ENCODE data around the gene UBXN7. TPM values are rescaled to one million over a fixed set of nuclear protein-coding genes. Genes with fewer than 3 reads are reported as not detected.
"Not testable (repeated sequence)": the region's sequence is repeated elsewhere in the genome, so short reads cannot be mapped to it uniquely, and the experiment has no call there.

Gene UBXN7
- total and polyA plus RNA-seq, 2 donors (not counting 1 experiment from before 2014, with no cell fraction given): 28.1 to 34.8 TPM

- Histone ChIP-seq H3K79me2 (ENCODE audit: control insufficient read depth, insufficient read depth, low read length) (no peaks in the 10 kb centered on the region), H3K9me3 (ENCODE audit: control insufficient read depth, insufficient read depth, low read depth, low read length) (no peaks in the 10 kb centered on the region), H3K4me2 (ENCODE audit: extremely low read depth, insufficient read depth, low read length) (no peak overlapping the region), H3K4me3 (replicated peaks in 1 of 4; ENCODE audit: control extremely low read depth in 1 of 4, insufficient read depth in 1 of 4, low read depth in 3 of 4, low read length in 4 of 4) (no peak overlapping the region), H3K27ac (ENCODE audit: insufficient read depth, low read length) (no peak overlapping the region), H3K4me1 (ENCODE audit: control insufficient read depth, extremely low read depth, insufficient read depth, low read length) (no peaks in the 10 kb centered on the region), H3K27me3 (ENCODE audit: control insufficient read depth, insufficient read depth, low read length) (no peaks in the 10 kb centered on the region), H4K20me1 (ENCODE audit: control insufficient read depth, extremely low read depth, insufficient read depth, low read length) (no peaks in the 10 kb centered on the region), H2AFZ (ENCODE audit: low read length) (no peak overlapping the region), H3K36me3 (ENCODE audit: control insufficient read depth, insufficient read depth, low read length) (no peaks in the 10 kb centered on the region), H3K9ac (ENCODE audit: insufficient read depth, low read length) (no peak overlapping the region)
- TF ChIP-seq EZH2 (IDR thresholded peaks at IDR 0.05; ENCODE audit: low read length, missing control alignments): no peak
- TF ChIP-seq CTCF (conservative IDR thresholded peaks at IDR 0.05 in 1 of 2, IDR thresholded peaks at IDR 0.05 in 1 of 2; ENCODE audit: low read depth in 1 of 2, low read length in 2 of 2): no peak
- no peak for DNase-seq (ENCODE audit: low read depth in 2 of 2)
Observed at GRCh38 chr3:196348698-196349097, 83.5 kb downstream of the UBXN7 start.

GRCh38 chr3:196344663-196345062, 87.6 kb downstream of the UBXN7 start:
- H3K9ac ChIP-seq (ENCODE audit: insufficient read depth, low read length): no peak overlapping the region
- no peak overlapping the region for H2AFZ ChIP-seq (ENCODE audit: low read length)
- no peaks in the 10 kb centered on the region for H3K79me2 ChIP-seq (ENCODE audit: control insufficient read depth, insufficient read depth, low read length)
- TF ChIP-seq EZH2 (IDR thresholded peaks at IDR 0.05; ENCODE audit: low read length, missing control alignments): no peak
- no peak for TF ChIP-seq CTCF (conservative IDR thresholded peaks at IDR 0.05 in 1 of 2, IDR thresholded peaks at IDR 0.05 in 1 of 2; ENCODE audit: low read depth in 1 of 2, low read length in 2 of 2)
- H3K36me3 ChIP-seq (ENCODE audit: control insufficient read depth, insufficient read depth, low read length): no peaks in the 10 kb centered on the region
- DNase-seq (ENCODE audit: low read depth in 2 of 2): no peak
- no peaks in the 10 kb centered on the region for H3K27me3 ChIP-seq (ENCODE audit: control insufficient read depth, insufficient read depth, low read length)
- H3K9me3 ChIP-seq (ENCODE audit: control insufficient read depth, insufficient read depth, low read depth, low read length): no peaks in the 10 kb centered on the region
- H3K4me3 ChIP-seq (replicated peaks in 1 of 4; ENCODE audit: control extremely low read depth in 1 of 4, insufficient read depth in 1 of 4, low read depth in 3 of 4, low read length in 4 of 4): no peak overlapping the region
- H4K20me1 ChIP-seq (ENCODE audit: control insufficient read depth, extremely low read depth, insufficient read depth, low read length): no peaks in the 10 kb centered on the region
- H3K27ac ChIP-seq (ENCODE audit: insufficient read depth, low read length): no peak overlapping the region
- H3K4me1 ChIP-seq (ENCODE audit: control insufficient read depth, extremely low read depth, insufficient read depth, low read length): no peaks in the 10 kb centered on the region
- no peak overlapping the region for H3K4me2 ChIP-seq (ENCODE audit: extremely low read depth, insufficient read depth, low read length)

- not testable (repeated sequence) for H3K79me2 ChIP-seq (ENCODE audit: control insufficient read depth, insufficient read depth, low read length); H3K27ac ChIP-seq (ENCODE audit: insufficient read depth, low read length); H3K4me2 ChIP-seq (ENCODE audit: extremely low read depth, insufficient read depth, low read length); H3K4me3 ChIP-seq (replicated peaks in 1 of 4; ENCODE audit: control extremely low read depth in 1 of 4, insufficient read depth in 1 of 4, low read depth in 3 of 4, low read length in 4 of 4); H4K20me1 ChIP-seq (ENCODE audit: control insufficient read depth, extremely low read depth, insufficient read depth, low read length); H3K4me1 ChIP-seq (ENCODE audit: control insufficient read depth, extremely low read depth, insufficient read depth, low read length); H3K9me3 ChIP-seq (ENCODE audit: control insufficient read depth, insufficient read depth, low read depth, low read length); DNase-seq (ENCODE audit: low read depth in 2 of 2); H3K9ac ChIP-seq (ENCODE audit: insufficient read depth, low read length); H2AFZ ChIP-seq (ENCODE audit: low read length); H3K27me3 ChIP-seq (ENCODE audit: control insufficient read depth, insufficient read depth, low read length); H3K36me3 ChIP-seq (ENCODE audit: control insufficient read depth, insufficient read depth, low read length)
Observed at GRCh38 chr3:196343917-196344316, 88.3 kb downstream of the UBXN7 start.
